Endothelial cell of umbilical vein (primary cell): ENCODE data around the gene R3HDML. TPM values are rescaled to one million over a fixed set of nuclear protein-coding genes. Genes with fewer than 3 reads are reported as not detected.

Experiments
- BruUV-seq: library from RNA; stranded (reverse); fragments of 400-500 nt; replicated peaks from 2 replicates; lab custom pipeline; 2021; lab: Mats Ljungman, UMichigan
- CTCF ChIA-PET: fragments of 300-600, 350-600 bp; sonication (Branson Sonifier 250); formaldehyde crosslinking; loops from one replicate; lab custom pipeline; 2021; ENCODE audit warnings: antibody characterized with exemption, inconsistent platforms; lab: Charles Lee
- POLR2A ChIA-PET: fragments of 300-600, 350-600 bp; sonication (Branson Sonifier 250); formaldehyde crosslinking; loops from one replicate; lab custom pipeline; 2021; ENCODE audit warnings: antibody characterized with exemption, inconsistent platforms; lab: Charles Lee
- DNase-seq: peaks from one replicate; pipeline ENCODE4 v3.0.0-alpha.2; 2011; ENCODE audit warnings: low read depth, low spot score
- FAIRE-seq: peaks from 2 replicates; lab custom pipeline; 2011; peaks lifted over from hg19 to GRCh38; lab: Jason Lieb, UNC
- H2AFZ ChIP-seq: 2 replicates; pipeline ENCODE4 v1.6.0; 2012; ENCODE audit warnings: low read depth, low read length, control low read depth, inconsistent platforms
- H3K27ac ChIP-seq: 2 replicates; pipeline ENCODE4 v1.5.1; 2011; ENCODE audit warnings: low read depth, mild to moderate bottlenecking, control low read depth, low read length, moderate library complexity; ENCODE audit not compliant: insufficient read depth
- H3K27me3 ChIP-seq, 2 experiments: 2 replicates each; pipeline versions ENCODE4 v1.6.0 to v1.6.1; 2011; ENCODE audit warnings: low read length in 2 of 2, mixed read lengths in 1 of 2; ENCODE audit not compliant: control insufficient read depth in 2 of 2, insufficient read depth in 2 of 2
- H3K36me3 ChIP-seq, 2 experiments: 2 replicates in 1 of 2; 3 replicates in 1 of 2; pipeline ENCODE4 v1.5.1; 2011; ENCODE audit warnings: low read length in 2 of 2, mild to moderate bottlenecking in 1 of 2, moderate library complexity in 1 of 2; ENCODE audit not compliant: control insufficient read depth in 2 of 2, insufficient read depth in 2 of 2; ENCODE audit errors: extremely low read depth in 1 of 2
- H3K4me1 ChIP-seq: 3 replicates; pipeline ENCODE4 v1.5.1; 2011; ENCODE audit warnings: mild to moderate bottlenecking, low read length; ENCODE audit not compliant: control insufficient read depth, insufficient read depth; ENCODE audit errors: extremely low read depth
- H3K4me2 ChIP-seq: 2 replicates; pipeline ENCODE4 v1.6.1; 2011; ENCODE audit warnings: low read length, control low read depth, mixed read lengths; ENCODE audit not compliant: insufficient read depth
- H3K4me3 ChIP-seq, 3 experiments: fragments of 200-600 bp in 1 of 3; sonication (generic), shearing (Covaris generic) in 1 of 3; replicated peaks in 1 of 3; 2 replicates each; pipeline ENCODE4 v1.5.1; 2011 to 2016; ENCODE audit warnings: control low read depth in 3 of 3, low read length in 3 of 3, mild to moderate bottlenecking in 2 of 3, inconsistent platforms in 1 of 3, low read depth in 1 of 3, moderate library complexity in 1 of 3; ENCODE audit not compliant: insufficient read depth in 1 of 3
- H3K79me2 ChIP-seq: 2 replicates; pipeline ENCODE4 v1.6.0; 2012; ENCODE audit warnings: low read length, inconsistent platforms; ENCODE audit not compliant: control insufficient read depth, insufficient read depth
- H3K9ac ChIP-seq: replicated peaks from 2 replicates; pipeline ENCODE3; 2011; ENCODE audit warnings: low read length, control low read depth; ENCODE audit not compliant: insufficient read depth; ENCODE audit errors: extremely low read depth
- H3K9me1 ChIP-seq: replicated peaks from 3 replicates; pipeline ENCODE4 v1.6.0; 2011; ENCODE audit warnings: mild to moderate bottlenecking, low read length; ENCODE audit not compliant: control insufficient read depth, insufficient read depth; ENCODE audit errors: extremely low read depth
- H3K9me3 ChIP-seq: replicated peaks from 2 replicates; pipeline ENCODE4 v1.5.1; 2012; ENCODE audit warnings: low read length, inconsistent platforms; ENCODE audit not compliant: control insufficient read depth, insufficient read depth
- H4K20me1 ChIP-seq: replicated peaks from 2 replicates; pipeline ENCODE3; 2011; ENCODE audit warnings: mild to moderate bottlenecking, low read length; ENCODE audit not compliant: control insufficient read depth, insufficient read depth; ENCODE audit errors: extremely low read depth
- EZH2 ChIP-seq: IDR thresholded peaks from 2 replicates; pipeline ENCODE4 v1.6.1; 2012; ENCODE audit warnings: borderline replicate concordance, low read depth, mild to moderate bottlenecking, moderate library complexity, low read length, inconsistent platforms; ENCODE audit not compliant: severe bottlenecking
- FOS ChIP-seq: IDR thresholded peaks from 2 replicates; pipeline ENCODE4 v1.6.1; 2011; ENCODE audit warnings: mild to moderate bottlenecking, low read length, moderate library complexity, borderline replicate concordance; ENCODE audit not compliant: insufficient read depth
- GATA2 ChIP-seq: IDR thresholded peaks from 2 replicates; pipeline ENCODE4 v1.7.0; 2011; ENCODE audit warnings: low read depth, mild to moderate bottlenecking, moderate library complexity, mixed read lengths, low read length; ENCODE audit not compliant: insufficient read length, insufficient read depth
- JUN ChIP-seq: IDR thresholded peaks from 2 replicates; pipeline ENCODE4 v1.6.1; 2011; ENCODE audit warnings: borderline replicate concordance, low read depth; ENCODE audit not compliant: insufficient read length, insufficient read depth
- MYC ChIP-seq: IDR thresholded peaks from one replicate; pipeline ENCODE4 v1.6.1; 2011; ENCODE audit warnings: mild to moderate bottlenecking, low read depth, low read length
- POLR2A ChIP-seq: IDR thresholded peaks from 2 replicates; pipeline ENCODE4 v1.6.1; 2012; ENCODE audit warnings: low read depth, mild to moderate bottlenecking, control low read depth, low read length
- POLR2AphosphoS5 ChIP-seq: IDR thresholded peaks from 2 replicates; pipeline ENCODE4 v1.6.1; 2012; ENCODE audit warnings: low read depth, mild to moderate bottlenecking, control low read depth, low read length, moderate library complexity; ENCODE audit not compliant: insufficient read depth
- dilution Hi-C: fragments of 300-500 bp; cut with MboI; formaldehyde crosslinking; loops from one replicate; pipeline ENCODE4 v1.15.0; 2019; ENCODE audit warnings: low sequenced_read_pairs; ENCODE audit not compliant: extremely low pct_ligation_motif_present
- intact Hi-C: fragments of 100-400 bp; cut with micrococcal nuclease; formaldehyde crosslinking; loops from one replicate; pipeline ENCODE4 v1.10.0; 2022
- polyA plus RNA-seq, 4 experiments: library from polyadenylated mRNA; depleted of rRNA in 3 of 4; stranded (reverse) in 3 of 4; unstranded in 1 of 4; fragments of >200 nt; gene quantifications; 2 replicates each; pipeline versions ENCODE4 v1.2.1 to v1.2.3, GENCODE V29; 2011 to 2012; ENCODE audit warnings: missing spikeins in 1 of 4
- total RNA-seq: library from RNA; stranded (reverse); gene quantifications from 2 replicates; pipeline ENCODE4 v1.2.3, GENCODE V29; 2021
- TF ChIP-seq, protein P1 (sequence below), 2 donors: IDR thresholded peaks; 1 replicate in 1 of 2; 2 replicates in 1 of 2; pipeline ENCODE4 v1.5.1; 2011; ENCODE audit warnings: low read length in 2 of 2, mild to moderate bottlenecking in 2 of 2, moderate library complexity in 2 of 2, control low read depth in 1 of 2, inconsistent platforms in 1 of 2, low read depth in 1 of 2; ENCODE audit not compliant: insufficient read depth in 1 of 2; ENCODE audit errors: extremely low read depth in 1 of 2
- TF ChIP-seq, protein P2 (sequence below): IDR thresholded peaks from 2 replicates; pipeline ENCODE4 v1.6.1; 2011; ENCODE audit not compliant: insufficient read depth, insufficient read length

R3HDML gene
- total and polyA plus RNA-seq, 2 donors (not counting 3 experiments of a cell fraction or from before 2014, with no cell fraction given) = not detected

DNA sequence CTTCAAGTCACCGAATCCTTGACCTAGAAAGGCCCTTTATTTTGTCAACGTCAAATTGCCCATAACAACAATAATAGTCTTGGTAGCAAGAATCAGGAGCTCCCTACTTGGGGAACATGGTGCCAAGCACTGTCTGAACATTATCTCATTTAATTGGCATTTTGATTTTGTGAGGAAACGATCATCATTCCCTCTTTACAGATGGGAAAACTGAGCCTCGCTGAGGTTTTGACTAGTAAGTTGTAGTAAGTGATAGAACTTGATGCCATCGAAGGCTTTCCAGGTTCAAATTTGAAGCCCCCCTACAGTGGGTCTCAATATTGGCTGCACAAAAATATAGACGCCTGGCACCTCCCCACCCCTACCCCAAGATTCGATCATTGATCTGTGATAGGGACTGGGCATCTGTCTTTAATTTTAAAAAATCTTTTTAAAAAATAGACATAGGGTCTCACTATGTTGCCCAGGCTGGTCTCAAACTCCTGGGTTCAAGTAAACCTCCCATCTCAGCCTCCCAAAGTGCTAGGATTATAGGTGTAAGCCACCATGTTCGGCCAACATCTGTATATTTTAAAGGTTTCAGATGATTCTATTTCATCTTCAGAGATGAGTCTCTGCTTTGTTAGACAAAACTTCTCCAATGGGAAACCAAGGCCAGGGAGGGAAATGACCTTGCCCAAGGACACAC is 55.4 kb downstream of the R3HDML start:
- H3K4me1 ChIP-seq = no peaks in the 10 kb centered on the region
- H3K4me3 ChIP-seq = no peak overlapping the region
- no TSS peak for BruUV-seq
- H3K9ac ChIP-seq = no peak overlapping the region
- no peaks in the 10 kb centered on the region for H3K9me3 ChIP-seq
- H3K27ac ChIP-seq = no peak overlapping the region
- no peaks in the 10 kb centered on the region for H3K36me3 ChIP-seq
- no peaks in the 10 kb centered on the region for H3K79me2 ChIP-seq
- FAIRE-seq (no peak), DNase-seq (no peak)
- no peaks in the 10 kb centered on the region for H3K9me1 ChIP-seq
- no peak overlapping the region for H2AFZ ChIP-seq
- POLR2A ChIA-PET = no interaction called here
- intact Hi-C loops = no loop called here
- TF ChIP-seq, protein P1, sequence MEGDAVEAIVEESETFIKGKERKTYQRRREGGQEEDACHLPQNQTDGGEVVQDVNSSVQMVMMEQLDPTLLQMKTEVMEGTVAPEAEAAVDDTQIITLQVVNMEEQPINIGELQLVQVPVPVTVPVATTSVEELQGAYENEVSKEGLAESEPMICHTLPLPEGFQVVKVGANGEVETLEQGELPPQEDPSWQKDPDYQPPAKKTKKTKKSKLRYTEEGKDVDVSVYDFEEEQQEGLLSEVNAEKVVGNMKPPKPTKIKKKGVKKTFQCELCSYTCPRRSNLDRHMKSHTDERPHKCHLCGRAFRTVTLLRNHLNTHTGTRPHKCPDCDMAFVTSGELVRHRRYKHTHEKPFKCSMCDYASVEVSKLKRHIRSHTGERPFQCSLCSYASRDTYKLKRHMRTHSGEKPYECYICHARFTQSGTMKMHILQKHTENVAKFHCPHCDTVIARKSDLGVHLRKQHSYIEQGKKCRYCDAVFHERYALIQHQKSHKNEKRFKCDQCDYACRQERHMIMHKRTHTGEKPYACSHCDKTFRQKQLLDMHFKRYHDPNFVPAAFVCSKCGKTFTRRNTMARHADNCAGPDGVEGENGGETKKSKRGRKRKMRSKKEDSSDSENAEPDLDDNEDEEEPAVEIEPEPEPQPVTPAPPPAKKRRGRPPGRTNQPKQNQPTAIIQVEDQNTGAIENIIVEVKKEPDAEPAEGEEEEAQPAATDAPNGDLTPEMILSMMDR (IDR thresholded peaks at IDR 0.05; ENCODE audit: extremely low read depth in 1 of 2, insufficient read depth in 1 of 2, low read depth in 1 of 2, low read length in 2 of 2) = no peak
- TF ChIP-seq EZH2 = no peak
- TF ChIP-seq MYC = no peak
- TF ChIP-seq, protein P2, sequence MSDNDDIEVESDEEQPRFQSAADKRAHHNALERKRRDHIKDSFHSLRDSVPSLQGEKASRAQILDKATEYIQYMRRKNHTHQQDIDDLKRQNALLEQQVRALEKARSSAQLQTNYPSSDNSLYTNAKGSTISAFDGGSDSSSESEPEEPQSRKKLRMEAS = no peak
- no peak for TF ChIP-seq GATA2
- no peak for TF ChIP-seq JUN
- TF ChIP-seq POLR2AphosphoS5 = no peak
- no peak for TF ChIP-seq FOS
- TF ChIP-seq POLR2A = no peak
- H4K20me1 ChIP-seq = no peaks in the 10 kb centered on the region
- CTCF ChIA-PET = interaction anchor here (1.8 kb wide), 1 partner anchor 8 kb away, joined by 4 read pairs; no protein-coding TSS in a partner anchor
- dilution Hi-C loops = no loop called here
- peaks cover 1 to 2% of the 10 kb centered on the region in 2 experiments for H3K27me3 ChIP-seq
- no peak overlapping the region for H3K4me2 ChIP-seq
